GM13976 (cell line): ENCODE measurements around the gene WNT9B.

Experiments used
- DNase-seq: peaks from one replicate; pipeline ENCODE4 v3.0.0; 2012; ENCODE audit warnings: low spot score
- in situ Hi-C: fragments of 300-500 bp; cut with MboI; formaldehyde crosslinking; loops from one replicate; pipeline ENCODE4 v1.12.0; 2022; ENCODE audit warnings: low sequenced_read_pairs, mixed read lengths, inconsistent platforms; ENCODE audit not compliant: unreplicated experiment
- TF ChIP-seq, protein P1 (sequence below): IDR thresholded peaks from 2 replicates; pipeline ENCODE4 v1.5.1; 2012; ENCODE audit warnings: borderline replicate concordance, mild to moderate bottlenecking; ENCODE audit not compliant: insufficient read depth; ENCODE audit errors: extremely low read depth, missing control alignments, control extremely low read depth

The WNT9B gene

DNA sequence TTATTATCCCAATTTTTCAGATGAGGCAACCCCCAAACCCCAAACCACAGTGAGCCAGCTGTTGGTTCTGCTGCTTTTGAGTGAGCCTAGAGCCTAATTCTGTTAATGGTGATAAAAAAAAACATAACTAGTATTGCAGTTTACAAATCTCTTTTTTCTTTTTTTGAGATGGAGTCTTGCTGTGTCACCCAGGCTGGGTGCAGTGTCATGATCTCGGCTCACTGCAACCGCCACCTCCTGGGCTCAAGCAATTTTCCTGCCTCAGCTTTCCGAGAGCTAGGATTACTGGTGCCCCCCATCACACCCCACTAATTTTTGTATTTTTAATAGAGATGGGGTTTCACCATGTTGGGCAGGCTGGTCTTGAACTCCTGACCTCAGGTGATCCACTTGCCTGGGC, 3.1 kb downstream of the WNT9B start:
- in situ Hi-C loops, result no loop called here
- TF ChIP-seq, protein P1, sequence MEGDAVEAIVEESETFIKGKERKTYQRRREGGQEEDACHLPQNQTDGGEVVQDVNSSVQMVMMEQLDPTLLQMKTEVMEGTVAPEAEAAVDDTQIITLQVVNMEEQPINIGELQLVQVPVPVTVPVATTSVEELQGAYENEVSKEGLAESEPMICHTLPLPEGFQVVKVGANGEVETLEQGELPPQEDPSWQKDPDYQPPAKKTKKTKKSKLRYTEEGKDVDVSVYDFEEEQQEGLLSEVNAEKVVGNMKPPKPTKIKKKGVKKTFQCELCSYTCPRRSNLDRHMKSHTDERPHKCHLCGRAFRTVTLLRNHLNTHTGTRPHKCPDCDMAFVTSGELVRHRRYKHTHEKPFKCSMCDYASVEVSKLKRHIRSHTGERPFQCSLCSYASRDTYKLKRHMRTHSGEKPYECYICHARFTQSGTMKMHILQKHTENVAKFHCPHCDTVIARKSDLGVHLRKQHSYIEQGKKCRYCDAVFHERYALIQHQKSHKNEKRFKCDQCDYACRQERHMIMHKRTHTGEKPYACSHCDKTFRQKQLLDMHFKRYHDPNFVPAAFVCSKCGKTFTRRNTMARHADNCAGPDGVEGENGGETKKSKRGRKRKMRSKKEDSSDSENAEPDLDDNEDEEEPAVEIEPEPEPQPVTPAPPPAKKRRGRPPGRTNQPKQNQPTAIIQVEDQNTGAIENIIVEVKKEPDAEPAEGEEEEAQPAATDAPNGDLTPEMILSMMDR, result no peak
- no peak for DNase-seq

DNA sequence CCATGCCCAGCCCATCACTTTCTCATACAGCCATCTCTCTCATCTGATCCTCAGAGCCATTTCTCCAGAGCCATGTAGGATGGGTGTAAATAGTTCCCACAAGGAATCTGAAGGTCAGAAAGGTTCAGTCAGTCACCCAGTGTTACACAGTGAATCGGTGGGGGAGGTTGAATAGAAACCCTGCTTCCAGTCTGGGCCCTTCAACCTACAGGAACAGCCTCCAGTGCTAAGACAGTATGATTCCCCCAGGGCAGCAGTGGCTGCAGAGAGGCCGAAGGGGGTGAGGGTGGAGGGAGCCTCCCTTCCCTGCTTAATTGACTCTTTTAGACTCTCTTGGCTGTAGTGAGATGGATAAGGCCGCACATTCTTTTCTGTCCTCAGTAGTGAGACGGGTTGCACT, 3.6 kb downstream of the WNT9B start:
- TF ChIP-seq, protein P1, result no peak
- no peak for DNase-seq
- in situ Hi-C loops, result no loop called here

DNA sequence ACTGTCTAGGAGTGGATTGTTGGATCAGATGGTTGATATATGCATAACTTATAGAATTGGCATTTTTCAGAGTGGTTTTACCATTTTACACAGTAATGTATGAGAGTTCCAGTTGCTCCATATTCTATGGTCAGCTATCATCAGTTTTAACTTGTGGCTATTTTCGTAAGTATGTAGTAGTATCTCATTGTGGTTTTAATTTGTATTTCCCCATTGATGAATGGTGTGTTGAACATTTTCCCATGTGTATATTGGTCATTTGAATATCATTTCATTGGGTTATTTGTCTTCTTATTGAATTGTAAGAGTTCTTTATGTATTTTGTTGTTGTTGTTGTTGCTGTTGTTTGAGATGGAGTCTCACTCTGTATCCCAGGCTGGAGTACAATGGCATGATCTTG, 6.2 kb downstream of the WNT9B start:
- in situ Hi-C loops, result no loop called here
- TF ChIP-seq, protein P1, result no peak

DNA sequence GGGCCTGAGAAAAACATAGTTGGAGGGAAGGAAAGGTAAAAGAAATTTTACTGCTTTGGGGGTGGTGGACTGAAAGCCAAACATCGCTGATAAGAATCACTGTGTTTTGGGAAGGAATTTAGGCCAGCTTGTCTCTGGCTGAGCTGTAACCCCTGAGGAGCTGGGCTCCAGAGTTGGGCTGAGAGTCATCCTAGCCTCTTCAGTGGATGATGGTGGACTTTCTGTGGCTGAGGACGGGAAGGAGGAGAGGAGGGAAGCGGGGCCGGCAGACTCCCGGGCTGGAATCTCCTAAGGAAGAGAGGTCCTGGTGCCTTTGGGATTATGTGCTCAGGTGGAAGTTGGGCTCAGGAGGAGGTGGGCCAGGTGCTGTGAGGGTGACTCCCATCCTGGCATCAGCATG, 8.6 kb downstream of the WNT9B start:
- DNase-seq, result no peak
- in situ Hi-C loops, result no loop called here
- TF ChIP-seq, protein P1, result no peak

More for the DNA sequence above, 6.2 kb downstream of the WNT9B start:
- no peak for DNase-seq

DNA sequence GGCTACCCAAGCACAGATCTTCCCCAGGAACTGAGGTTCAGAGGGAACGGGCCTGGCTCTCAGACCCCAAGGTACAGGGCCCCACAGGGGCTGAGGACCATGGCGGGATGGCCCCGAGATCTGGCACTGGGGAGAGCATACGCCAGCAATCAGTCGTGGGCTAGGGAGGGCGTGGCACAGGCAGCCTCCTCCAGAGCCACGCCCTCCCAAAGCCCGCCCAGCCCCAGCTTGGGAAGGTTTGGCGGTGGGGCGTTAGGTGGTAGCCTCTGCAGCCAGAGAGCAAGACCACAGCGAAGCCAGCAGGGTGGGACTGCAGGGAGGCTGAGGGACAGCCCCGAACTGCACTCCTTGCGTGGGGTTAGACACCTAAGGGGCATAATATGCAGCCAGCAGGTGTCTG, 11.6 kb downstream of the WNT9B start:
- DNase-seq, result no peak
- in situ Hi-C loops, result no loop called here
- TF ChIP-seq, protein P1, result no peak

DNA sequence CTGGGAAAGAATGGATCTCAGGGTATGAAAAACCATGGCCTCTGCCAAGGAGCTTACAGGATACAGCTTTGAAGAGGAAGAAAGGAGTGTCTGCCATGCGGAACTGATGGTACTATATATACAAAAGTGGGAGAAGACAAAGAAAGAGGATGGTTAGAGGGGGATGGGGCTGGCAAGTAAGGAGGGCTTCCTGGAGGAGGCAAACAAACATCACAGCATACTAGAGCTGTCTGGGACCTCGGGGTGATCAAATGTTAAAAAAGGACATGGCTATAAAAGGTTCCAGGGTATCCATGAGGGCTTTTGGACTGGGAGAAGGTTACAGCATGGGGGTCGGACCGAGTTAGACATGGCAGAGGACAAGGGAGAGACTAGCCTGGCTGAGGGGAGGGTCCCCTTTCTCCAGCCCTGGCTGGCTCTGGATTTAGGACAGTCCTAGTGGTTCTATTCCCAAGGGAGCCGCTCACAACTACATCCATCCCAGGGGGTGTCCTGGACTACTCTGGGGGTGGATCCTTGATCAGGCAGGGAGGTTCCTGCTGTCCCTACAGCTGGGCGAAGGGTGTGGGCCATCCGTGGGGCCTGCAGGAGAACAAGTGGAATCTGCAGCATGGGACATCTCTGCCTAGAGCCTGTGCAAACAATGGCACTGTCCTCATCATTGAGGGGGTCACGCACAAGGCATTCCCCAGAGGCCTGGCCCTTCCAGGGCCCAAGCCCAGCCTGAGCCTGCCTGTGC, 12.2 kb downstream of the WNT9B start:
- DNase-seq, result no peak
- in situ Hi-C loops, result no loop called here
- TF ChIP-seq, protein P1, result no peak
